Inflammatory macrophage treated with lipopolysaccharide for 1 hour (primary cell): ENCODE measurements around the gene FCGR1A.
A peak's percentile ranks its signal among the peaks of the same experiment; 100 is the strongest.
"Not testable (repeated sequence)": the region's sequence is repeated elsewhere in the genome, so short reads cannot be mapped to it uniquely, and the experiment has no call there.

ENCODE experiments used
- DNase-seq, 2 donors: peaks; one replicate each; pipeline ENCODE4 v3.0.0-alpha.2; 2020 to 2022

Gene FCGR1A

DNA sequence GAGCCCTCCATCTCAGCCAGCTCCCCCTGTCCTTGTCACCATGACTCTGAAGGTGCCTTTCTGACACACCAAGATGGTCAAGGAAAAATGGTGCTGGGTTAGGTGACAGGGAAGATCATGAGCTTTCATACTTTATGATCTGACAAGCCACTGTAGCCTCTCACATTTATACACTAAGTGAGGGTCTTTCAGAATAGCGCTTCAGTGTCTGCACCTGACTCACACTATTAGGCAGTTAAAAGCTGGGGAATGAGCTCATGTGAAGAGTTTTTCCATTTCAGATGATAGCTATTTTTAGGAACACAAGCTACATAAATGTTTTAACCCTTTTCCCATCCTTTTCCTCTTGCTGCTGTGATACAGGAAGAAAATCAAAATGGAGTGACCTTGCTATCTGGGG, 4.2 kb upstream of the FCGR1A start:
- DNase-seq = not testable (repeated sequence)

DNA sequence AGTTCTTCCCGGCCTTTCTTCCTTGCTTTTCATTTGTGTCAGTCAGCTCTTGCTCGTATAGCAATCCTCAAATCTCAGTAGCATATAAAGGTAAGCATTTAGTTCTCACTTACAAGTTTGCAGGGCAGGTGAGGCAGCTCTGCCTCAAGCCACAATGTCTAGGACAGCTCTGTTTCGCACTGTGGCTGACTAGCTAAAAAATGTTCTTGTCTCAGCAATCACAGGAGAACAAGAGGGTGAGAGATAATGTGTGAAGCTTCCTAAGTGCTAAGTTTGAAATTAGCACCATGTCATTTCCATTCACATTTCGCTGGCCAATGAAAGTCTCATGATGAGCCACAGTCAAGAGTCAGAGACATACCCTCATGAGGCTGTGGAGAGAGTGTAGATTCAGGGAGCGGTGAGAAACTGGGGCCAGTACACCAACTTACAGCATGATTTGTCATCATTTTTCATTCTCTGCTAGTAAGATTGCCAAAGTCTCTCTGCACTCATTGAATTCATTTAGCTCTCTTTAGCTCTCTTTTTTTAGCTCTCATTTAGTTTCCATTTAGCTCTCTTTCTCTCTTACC, 995 bp upstream of the FCGR1A start:
- DNase-seq = peak; percentile 11 to 43

DNA sequence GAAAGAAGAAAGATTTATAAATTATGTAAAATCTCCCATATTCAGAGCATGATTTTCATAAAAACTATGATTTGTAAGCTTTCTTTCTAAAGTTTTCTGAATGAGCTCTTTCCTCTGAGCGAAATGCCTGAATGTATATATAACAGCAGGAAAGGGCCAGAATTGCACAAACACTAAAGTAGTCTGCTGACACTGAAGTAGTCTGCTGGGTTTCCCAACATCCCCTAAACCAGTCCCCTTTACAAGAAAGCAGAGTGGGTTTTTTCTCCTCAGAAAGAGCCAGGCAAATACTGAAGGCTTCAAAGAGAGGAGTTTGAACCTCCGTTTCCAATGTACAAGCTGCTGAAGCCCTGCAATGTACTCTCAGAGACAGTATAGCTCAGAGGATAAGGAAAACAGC, 795 bp downstream of the FCGR1A start:
- not testable (repeated sequence) for DNase-seq

DNA sequence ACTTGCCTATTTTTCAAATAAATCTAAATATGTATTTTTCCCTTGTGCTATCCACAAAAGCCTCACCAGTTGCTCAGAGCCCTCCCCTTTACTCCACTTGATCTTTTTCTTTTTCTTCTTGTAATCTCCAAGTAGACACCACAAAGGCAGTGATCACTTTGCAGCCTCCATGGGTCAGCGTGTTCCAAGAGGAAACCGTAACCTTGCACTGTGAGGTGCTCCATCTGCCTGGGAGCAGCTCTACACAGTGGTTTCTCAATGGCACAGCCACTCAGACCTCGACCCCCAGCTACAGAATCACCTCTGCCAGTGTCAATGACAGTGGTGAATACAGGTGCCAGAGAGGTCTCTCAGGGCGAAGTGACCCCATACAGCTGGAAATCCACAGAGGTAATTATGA, 1.4 kb downstream of the FCGR1A start:
- DNase-seq = not testable (repeated sequence)

DNA sequence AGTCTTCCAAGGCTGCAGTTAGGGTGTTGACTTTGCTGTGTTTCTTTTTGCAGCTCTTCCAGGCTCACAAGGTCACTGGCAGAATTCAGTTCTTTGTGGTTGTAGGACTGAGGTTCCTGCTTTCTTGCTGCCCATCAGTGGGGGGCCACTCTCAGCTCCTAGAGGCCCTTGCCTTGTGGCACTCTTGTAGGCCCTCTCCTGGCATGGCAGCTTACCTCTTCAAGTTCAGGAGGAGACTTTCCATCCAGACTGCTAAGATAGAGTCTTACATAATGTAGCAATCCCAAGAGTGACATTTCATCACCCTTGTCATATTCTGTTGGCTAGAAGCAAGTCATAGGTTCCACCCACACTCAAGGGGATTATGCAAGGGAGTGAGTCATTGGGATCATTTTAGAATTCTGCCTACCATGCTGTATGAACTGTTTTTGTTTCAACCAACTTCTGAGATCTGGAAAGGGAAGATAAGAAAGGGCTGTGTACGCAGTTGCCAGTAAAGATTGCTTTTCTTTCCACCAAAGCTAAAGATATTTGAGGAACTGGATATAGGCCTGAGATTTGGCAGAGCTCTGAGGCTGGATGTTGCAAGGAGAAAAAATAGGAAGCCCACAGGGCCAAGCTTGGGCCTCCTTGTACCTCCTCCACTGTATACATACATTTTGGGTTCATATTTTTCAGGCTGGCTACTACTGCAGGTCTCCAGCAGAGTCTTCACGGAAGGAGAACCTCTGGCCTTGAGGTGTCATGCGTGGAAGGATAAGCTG, 5.4 kb downstream of the FCGR1A start:
- not testable (repeated sequence) for DNase-seq

DNA sequence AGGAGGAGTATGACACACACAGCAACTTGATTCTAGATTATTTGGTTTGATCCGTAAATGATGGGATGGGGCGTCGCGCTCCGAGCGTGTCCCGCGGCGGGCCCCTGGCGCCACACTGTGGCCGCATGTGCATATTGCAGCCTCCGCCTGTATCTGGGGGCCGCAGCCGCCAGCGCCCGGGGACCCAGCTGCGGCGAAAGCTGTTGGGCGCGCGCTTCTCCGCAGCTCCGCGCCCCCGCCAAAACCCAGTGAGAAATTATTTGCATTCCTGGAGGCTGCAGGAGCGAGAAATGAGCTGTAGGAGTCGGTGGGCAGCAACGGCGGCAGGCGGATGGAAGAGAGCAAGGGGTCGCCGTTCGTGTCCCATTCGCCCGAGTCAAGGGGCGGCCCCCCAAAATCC, 10.0 kb downstream of the FCGR1A start:
- DNase-seq = peak in 1 of 2 donors; percentile 9

DNA sequence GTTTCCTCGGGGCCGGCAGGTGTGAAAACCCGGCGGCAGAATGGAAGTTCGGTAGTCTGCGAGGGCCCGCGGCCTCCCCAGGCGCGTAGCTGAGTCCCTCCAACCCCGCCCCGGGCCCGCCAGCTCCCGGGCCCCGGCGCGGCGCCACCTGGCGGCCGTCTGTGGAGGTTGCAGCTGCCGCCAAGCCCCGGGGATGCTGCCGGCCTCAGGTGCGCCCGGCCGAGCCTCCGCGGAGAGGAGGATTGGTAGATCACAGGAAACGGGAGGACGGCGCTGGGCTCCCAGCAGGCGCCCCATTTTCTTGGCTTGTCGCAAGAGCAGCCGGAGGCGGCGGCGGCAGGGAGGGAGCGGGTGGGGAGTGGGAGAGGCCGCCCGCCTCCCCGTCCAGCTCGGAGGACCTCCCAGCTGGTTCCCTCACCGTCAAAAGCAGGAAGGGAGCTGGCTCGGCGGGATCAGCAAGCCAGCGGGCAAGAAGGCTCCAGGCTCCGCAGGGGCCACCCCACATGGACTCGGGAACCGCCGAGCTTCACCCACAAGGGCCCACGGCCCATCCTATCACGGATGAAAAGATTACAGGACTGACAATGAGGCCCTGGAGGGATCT, 10.5 kb downstream of the FCGR1A start:
- DNase-seq = peak; percentile 23 to 45

DNA sequence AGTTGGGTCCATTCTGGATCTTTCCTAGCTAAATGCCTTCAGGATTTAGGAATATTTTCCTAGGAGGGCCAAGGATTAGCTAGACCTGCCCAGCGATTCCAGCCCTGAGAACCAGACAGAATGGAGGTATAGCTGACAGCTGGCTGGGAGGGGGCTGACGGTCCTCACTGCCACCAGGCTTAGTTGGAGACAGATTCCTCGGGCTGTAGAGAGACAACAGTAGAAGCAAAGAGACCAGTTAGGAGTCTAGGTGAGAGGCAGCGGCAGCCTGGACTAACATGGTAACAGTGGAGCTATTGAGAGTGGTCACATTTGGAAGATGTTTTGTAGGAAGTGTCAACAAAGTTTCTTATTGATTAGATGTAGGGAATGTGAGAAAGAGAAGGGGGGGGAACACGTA, 11.4 kb downstream of the FCGR1A start:
- DNase-seq = not testable (repeated sequence)

DNA sequence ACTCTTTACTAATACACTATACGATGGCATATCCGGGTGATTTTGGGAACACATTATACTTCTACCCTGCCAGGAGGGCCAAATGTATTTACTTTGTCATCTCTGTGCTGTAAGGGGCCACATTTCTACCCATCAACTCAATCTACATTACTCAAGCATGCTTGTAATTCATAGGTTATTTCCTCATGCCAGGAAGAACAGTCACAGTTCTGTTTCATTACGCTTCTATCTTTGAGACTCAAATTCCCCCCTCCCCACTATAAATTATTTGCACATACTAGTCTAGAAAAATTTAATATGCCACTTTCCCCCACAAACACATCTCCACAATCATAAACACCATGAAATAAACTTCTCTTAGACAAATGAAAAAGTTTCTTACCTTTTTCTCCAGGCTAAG, 19.1 kb downstream of the FCGR1A start:
- DNase-seq = not testable (repeated sequence)

DNA sequence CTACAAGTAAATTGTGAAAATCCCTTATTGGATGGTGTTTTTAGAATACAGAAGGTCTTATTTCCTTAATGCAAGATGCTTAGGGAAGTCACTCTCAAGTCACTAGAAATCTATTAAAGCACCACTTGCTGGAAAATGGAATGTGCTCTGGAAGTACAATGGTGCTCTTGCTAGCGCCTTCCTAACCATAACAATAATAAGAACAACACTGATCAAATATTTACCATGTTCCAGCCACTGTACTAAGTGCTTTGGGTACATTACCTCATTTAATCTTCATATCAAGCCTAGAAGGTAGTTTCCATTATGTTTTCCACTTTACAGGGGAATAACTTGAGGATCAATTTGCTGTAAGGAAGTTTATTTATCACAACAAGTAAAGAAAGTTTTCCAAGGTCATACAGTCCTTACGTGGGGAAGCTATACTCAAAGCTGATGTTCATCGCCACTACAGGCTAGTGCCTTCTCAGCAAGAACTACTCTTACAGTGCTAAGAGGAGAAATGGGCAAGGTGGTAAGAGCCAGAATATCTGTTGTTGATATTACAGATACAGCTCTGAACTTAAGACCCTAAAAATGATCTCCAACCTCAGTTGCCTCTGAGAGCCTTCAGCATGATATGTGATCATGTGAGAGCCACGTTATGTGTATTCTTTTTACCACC, 22.1 kb downstream of the FCGR1A start:
- DNase-seq = not testable (repeated sequence)

DNA sequence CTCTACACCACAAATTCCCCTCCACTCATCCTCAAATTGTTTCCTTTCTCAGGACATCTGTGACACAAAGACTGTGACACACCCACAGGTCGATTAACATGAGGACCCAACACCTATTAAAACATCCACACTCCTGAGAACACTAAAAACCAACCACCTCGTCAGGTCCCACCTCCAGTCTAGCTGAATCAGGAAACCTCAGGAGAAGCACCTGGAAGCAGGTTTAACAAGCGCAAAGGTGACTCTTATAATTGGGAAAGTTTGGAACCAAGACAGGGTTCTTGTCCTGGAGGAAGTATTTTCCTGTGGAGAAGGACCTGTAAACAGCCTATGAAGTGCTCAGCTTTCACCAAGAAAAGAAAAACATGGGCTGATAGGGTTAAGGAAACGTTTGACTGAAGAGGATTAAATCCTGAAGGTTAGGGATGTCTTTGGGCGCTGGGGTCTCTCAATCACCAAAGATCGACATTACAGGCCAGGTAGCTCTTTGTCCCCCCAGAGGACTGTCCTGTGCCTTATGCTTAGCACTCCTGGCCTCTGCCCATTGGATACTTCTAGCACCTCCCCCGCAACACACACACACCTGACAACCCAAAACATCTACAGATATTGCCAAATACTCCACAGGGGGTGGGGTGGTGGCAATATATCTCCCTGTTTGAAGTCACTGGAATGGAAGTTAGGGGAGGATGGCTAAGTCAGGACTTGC, 28.4 kb downstream of the FCGR1A start:
- DNase-seq = not testable (repeated sequence)

DNA sequence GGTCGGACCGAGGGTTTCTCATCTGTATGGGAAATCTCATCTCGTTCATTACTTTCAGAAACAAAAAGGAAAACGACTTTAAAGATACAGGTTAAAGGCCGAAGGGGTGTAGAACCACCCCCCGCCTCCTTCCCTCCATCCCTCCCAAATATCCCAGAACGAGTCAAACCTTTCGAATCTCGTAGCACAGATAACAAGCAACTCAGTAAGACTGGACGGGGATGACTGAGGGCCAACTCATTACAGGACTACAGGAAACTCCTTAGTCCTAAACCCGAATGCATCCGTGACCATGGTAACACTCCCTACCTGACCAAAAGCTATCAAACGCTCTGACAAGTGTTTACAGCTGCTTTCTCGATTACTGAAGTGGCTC, 29.0 kb downstream of the FCGR1A start:
- DNase-seq = not testable (repeated sequence)

DNA sequence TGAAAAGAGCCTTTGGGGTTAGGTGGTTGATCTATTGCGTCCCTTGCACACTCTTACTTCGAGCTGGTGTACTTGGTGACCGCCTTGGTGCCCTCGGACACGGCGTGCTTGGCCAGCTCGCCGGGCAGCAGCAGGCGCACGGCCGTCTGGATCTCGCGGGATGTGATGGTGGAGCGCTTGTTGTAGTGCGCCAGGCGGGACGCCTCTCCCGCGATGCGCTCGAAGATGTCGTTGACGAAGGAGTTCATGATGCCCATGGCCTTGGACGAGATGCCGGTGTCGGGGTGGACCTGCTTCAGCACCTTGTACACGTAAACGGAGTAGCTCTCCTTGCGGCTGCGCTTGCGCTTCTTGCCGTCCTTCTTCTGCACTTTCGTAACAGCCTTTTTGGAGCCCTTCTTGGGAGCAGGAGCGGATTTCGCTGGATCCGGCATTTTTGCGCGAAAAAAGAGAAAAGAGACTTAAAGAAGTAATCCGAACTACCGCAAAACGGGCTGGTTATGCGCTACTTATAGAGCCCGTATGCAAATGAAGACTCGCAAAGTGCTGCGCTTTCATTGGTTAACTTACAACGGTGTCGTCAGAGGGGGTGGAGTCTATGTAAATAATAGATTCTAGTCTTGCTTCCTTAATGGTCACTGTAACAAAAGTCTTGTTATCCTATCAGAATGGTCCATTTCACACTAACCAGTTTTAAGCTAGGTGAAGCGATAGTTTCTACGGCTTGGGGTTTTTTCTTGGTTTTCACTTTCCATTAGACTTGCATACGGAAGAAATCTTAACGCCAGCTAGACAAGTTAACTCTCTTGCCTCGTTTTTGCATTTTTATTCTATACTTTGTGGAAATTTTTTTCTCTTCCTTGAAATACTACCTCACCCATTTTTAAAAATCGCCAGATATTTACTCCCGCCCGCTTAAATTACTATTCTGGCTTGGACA, 29.7 kb downstream of the FCGR1A start:
- peak; percentile 91 to 95 for DNase-seq

DNA sequence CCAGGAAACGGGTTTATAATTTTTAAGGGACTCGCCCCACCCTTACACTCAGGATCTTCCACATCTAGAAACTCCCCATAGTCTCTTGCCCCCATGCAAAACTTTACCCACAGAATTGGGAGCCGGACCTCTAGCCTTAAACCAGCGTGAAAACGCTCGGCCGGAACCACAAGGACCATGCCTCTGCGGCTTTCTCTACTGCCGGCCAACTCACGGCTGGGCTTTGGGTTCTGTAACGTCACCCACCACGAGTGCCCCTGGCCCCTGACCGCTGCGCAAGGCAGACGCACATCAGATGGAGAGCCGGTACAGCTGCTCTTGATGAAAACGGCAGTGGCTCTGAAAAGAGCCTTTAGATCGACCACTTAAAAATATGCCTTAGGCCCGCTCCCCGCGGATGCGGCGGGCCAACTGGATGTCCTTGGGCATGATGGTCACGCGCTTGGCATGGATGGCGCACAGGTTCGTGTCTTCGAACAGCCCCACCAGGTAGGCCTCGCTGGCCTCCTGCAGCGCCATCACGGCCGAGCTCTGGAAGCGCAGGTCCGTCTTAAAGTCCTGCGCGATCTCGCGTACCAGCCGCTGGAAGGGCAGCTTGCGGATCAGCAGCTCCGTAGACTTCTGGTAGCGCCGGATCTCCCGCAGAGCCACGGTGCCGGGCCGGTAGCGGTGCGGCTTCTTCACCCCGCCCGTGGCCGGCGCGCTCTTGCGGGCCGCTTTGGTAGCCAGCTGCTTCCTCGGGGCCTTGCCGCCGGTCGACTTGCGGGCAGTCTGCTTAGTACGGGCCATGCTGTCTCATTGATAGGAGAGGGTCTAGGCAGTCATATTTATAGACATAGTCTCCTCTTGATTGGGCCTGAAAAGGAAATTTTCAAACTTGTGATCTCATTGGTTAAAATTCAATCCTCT, 30.7 kb downstream of the FCGR1A start:
- DNase-seq = peak; percentile 56 to 69

DNA sequence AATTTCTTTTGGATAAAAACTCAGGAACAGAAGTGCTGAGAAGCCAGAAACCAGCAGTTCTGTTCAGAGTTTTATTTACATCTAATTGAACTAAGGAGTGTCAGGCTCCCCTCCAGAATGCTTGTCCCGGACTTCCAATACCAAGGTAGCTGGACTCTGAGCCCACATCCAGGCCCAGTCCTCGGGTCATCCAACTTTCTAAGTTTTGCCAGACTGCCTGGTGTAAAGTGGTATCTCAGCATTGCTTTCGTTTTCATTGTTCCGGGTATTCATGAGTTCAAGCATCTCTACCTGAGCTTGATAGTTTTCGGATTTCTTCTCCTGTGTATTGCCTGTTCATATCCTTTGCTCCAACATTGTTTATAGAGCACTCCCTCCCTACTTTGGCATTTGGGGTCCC, 37.9 kb downstream of the FCGR1A start:
- not testable (repeated sequence) for DNase-seq

DNA sequence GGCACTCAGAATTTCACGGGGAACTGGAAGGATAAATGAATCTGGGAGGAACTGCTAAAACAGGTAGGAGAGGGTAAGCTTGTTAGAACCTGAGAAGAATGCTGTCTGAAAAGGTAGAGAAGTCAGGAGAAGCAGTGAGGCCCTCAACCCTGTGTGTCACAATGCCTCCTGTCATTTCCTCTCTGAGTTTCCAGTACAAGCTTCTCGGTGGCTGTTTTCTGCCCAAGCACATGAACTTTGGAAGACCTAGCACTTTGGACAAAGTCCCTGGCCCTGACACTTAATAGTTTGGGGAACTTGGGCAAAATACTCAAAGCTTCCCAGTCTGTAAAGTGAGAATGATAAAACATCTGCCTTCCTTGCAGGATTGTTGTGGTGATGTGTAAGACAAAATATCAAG, 44.1 kb downstream of the FCGR1A start:
- not testable (repeated sequence) for DNase-seq

DNA sequence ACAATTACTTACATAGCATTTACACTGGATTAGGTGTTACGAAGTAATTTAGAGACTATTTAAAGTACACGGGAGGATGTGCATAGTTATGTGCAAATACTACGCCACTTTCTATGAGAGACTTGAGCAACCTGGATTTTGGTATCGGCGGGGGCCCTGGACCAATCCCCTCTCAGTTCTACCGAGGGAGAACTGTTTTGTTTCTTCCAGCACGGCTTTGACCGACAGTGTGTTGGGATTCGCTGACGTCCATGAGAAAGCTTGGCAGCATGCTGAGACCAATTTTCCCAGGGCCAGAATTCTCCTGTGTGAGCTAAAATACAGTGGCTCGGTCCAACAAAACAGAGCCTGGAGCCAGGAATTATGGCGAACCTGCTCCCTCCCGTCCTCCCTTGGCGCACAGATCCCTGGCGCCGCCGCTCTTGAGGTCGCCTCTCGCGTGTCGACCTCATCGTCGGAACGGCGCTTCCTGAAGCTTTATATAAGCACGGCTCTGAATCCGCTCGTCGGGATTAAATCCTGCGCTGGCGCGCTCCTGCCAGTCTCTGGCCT, 49.3 kb downstream of the FCGR1A start:
- DNase-seq = not testable (repeated sequence)

DNA sequence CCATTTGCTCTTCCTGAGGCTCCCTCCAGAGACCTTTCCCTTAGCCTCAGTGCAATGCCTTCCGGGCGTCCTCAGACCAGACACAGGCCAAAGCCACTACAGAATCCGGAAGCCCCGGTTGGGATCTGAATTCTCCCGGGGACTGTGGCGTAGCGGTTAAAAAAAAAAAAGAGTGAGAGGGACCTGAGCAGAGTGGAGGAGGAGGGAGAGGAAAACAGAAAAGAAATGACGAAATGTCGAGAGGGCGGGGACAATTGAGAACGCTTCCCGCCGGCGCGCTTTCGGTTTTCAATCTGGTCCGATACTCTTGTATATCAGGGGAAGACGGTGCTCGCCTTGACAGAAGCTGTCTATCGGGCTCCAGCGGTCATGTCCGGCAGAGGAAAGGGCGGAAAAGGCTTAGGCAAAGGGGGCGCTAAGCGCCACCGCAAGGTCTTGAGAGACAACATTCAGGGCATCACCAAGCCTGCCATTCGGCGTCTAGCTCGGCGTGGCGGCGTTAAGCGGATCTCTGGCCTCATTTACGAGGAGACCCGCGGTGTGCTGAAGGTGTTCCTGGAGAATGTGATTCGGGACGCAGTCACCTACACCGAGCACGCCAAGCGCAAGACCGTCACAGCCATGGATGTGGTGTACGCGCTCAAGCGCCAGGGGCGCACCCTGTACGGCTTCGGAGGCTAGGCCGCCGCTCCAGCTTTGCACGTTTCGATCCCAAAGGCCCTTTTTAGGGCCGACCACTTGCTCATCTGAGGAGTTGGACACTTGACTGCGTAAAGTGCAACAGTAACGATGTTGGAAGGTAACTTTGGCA, 50.0 kb downstream of the FCGR1A start:
- DNase-seq = not testable (repeated sequence)

DNA sequence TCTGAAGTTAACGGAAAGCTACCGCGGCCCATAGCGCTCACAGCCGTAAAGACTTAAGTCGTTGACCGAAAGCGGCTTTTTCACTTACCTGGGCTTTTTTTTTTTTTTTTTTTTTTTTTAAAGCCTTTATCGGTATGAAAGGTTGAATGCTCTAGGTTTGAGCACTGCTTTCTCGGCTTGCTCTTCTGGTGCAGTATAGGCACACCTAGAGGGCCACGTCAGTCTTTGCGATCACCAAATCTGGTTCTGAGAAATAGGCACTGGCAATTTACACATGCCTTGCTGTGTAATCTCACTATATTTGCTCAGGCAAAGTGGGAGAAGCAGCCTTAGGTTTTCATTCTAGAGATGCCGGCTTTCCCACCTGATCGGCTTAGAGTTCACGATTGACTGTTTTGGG, 50.6 kb downstream of the FCGR1A start:
- DNase-seq = not testable (repeated sequence)
